Tibial nerve (tissue), 4 donors: ENCODE data around the gene FREY1.

Experiments
- EP300 ChIP-seq, 2 donors: sonication (generic); formaldehyde crosslinking; IDR thresholded peaks; one replicate each; pipeline ENCODE4 v1.6.1; 2017; ENCODE audit warnings: antibody characterized with exemption in 2 of 2, mild to moderate bottlenecking in 1 of 2
- TF ChIP-seq, protein P1 (sequence below), 5 experiments: fragments of 200-600 bp in 3 of 5; fragments of 450-650 bp in 2 of 5; sonication (generic) in 3 of 5; IDR thresholded peaks; one replicate each; pipeline ENCODE4 v1.5.1; 2016 to 2019; ENCODE audit warnings: antibody characterized with exemption in 5 of 5, mild to moderate bottlenecking in 3 of 5, moderate library complexity in 2 of 5

DNA sequence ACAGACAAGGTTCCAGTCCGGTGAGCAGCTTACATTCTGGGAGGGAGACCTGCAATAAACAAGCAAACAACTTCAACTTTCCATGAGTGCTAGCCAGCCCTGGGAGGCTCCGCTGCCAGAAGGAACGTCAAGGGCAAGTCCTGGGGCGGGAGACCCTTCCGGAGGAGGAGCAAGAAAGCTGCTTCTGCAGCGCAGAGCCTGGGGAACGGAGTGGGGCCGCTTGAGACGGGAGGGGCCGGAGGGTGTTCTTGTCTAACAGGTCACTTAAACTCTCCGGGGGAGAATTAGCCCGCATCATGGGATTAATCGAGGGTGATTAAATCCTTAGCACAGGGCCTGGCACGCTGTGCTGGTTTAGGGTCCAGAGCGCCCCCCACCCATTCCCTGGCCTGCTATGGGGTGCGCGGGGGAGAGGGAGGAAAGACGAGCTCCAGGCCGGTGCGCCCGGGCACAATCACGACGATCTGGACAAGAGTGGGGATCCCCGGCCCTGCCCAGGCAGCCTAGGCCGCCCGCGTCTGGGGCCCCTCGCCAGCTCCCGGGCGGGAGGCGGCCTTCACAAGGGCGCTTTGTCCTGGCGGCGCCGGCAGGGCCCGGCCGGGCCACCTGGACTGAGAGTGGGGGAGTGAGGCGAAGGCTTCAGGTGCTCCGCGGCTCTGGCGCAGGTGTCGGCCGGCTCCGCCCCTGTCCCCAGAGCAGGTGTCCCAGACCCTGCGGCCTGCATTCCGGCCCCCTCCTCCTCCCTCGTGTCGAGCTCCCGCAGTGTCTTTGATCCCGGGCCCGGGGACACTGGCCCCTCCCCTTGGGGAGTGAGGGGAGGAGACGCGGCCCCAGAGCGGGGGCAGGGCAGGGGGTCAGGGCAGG is 14.7 kb upstream of the FREY1 start:
- TF ChIP-seq, protein P1, sequence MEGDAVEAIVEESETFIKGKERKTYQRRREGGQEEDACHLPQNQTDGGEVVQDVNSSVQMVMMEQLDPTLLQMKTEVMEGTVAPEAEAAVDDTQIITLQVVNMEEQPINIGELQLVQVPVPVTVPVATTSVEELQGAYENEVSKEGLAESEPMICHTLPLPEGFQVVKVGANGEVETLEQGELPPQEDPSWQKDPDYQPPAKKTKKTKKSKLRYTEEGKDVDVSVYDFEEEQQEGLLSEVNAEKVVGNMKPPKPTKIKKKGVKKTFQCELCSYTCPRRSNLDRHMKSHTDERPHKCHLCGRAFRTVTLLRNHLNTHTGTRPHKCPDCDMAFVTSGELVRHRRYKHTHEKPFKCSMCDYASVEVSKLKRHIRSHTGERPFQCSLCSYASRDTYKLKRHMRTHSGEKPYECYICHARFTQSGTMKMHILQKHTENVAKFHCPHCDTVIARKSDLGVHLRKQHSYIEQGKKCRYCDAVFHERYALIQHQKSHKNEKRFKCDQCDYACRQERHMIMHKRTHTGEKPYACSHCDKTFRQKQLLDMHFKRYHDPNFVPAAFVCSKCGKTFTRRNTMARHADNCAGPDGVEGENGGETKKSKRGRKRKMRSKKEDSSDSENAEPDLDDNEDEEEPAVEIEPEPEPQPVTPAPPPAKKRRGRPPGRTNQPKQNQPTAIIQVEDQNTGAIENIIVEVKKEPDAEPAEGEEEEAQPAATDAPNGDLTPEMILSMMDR (IDR thresholded peaks at IDR 0.05) = no peak
- no peak for TF ChIP-seq EP300 (IDR thresholded peaks at IDR 0.05)
